A549 (cell line): ENCODE data around the gene AUTS2. TPM values are rescaled to one million over a fixed set of nuclear protein-coding genes. Genes with fewer than 3 reads are reported as not detected.

Experiments used
- ATAC-seq, 2 experiments: fragments of 200-7000 bp in 1 of 2; fragments of >200 bp in 1 of 2; cut with Nextera tagmentation in 1 of 2; cut with Tn5 transposase in 1 of 2; 3 replicates each; pipeline versions ENCODE4 v1.8.0 to v1.9.1; 2018 to 2020; ENCODE audit warnings: mild to moderate bottlenecking in 1 of 2, moderate library complexity in 1 of 2
- CTCF ChIA-PET: fragments of 300-600 bp; sonication (Branson Sonifier 250); formaldehyde crosslinking; extraction: SDS; loops from one replicate; lab custom pipeline; 2021; ENCODE audit warnings: antibody characterized with exemption, inconsistent platforms; lab: Yijun Ruan, JAX
- POLR2A ChIA-PET: fragments of 350-600 bp; formaldehyde crosslinking; extraction: SDS; loops from one replicate; lab custom pipeline; 2021; ENCODE audit warnings: antibody characterized with exemption, inconsistent platforms; lab: Yijun Ruan, JAX
- DNase-seq, 2 experiments: peaks; one replicate each; pipeline versions ENCODE4 v3.0.0 to v3.0.0-alpha.2; 2011 to 2016; ENCODE audit warnings: low read depth in 1 of 2, low spot score in 1 of 2
- FAIRE-seq: peaks from 2 replicates; lab custom pipeline; 2011; peaks lifted over from hg19 to GRCh38; lab: Jason Lieb, UNC
- H3K27ac ChIP-seq, 2 experiments: fragments of >200 bp; sonication (Bioruptor Twin); formaldehyde crosslinking; 3 replicates each; pipeline ENCODE4 v1.5.1; 2016 to 2017
- H3K4me1 ChIP-seq: fragments of >200 bp; sonication (Bioruptor Twin); formaldehyde crosslinking; 3 replicates; pipeline ENCODE4 v1.6.1; 2016
- H3K4me2 ChIP-seq: fragments of >200 bp; sonication (Bioruptor Twin); formaldehyde crosslinking; 3 replicates; pipeline ENCODE4 v1.6.1; 2016
- H3K4me3 ChIP-seq: fragments of >200 bp; sonication (Bioruptor Twin); formaldehyde crosslinking; 3 replicates; pipeline ENCODE4 v1.5.1; 2016
- H3K9me3 ChIP-seq: fragments of >200 bp; sonication (Bioruptor Twin); formaldehyde crosslinking; 3 replicates; pipeline ENCODE4 v1.6.1; 2016
- ATOH8 ChIP-seq: fragments of 250-450 bp; sonication (Bioruptor Pico); IDR thresholded peaks from 2 replicates; pipeline ENCODE4 v1.5.0; 2020; ENCODE audit warnings: low read depth, mild to moderate bottlenecking, moderate library complexity
- ELK1 ChIP-seq: fragments of 150-350 bp; IDR thresholded peaks from 2 replicates; pipeline ENCODE4 v1.6.1; 2014; ENCODE audit warnings: low read depth, mild to moderate bottlenecking, low read length
- ESRRA ChIP-seq: fragments of 150-350 bp; IDR thresholded peaks from 2 replicates; pipeline ENCODE4 v1.6.1; 2014; ENCODE audit warnings: mild to moderate bottlenecking, low read length, borderline replicate concordance
- FOSL2 ChIP-seq, 2 experiments: fragments of 450-650 bp in 1 of 2; fragments of >200 bp in 1 of 2; sonication (Bioruptor Twin) in 1 of 2; formaldehyde crosslinking; IDR thresholded peaks; 2 replicates each; pipeline versions ENCODE4 v1.5.0 to v1.6.1; 2016 to 2020; ENCODE audit warnings: mild to moderate bottlenecking in 1 of 2, moderate library complexity in 1 of 2
- FOXS1 ChIP-seq: fragments of 250-450 bp; sonication (Bioruptor Pico); IDR thresholded peaks from 2 replicates; pipeline ENCODE4 v1.5.0; 2020; ENCODE audit warnings: mild to moderate bottlenecking, moderate library complexity
- GATA3 ChIP-seq: IDR thresholded peaks from 2 replicates; pipeline ENCODE4 v1.6.1; 2012; ENCODE audit warnings: borderline replicate concordance
- HMGXB4 ChIP-seq: fragments of 250-450 bp; sonication (Bioruptor Pico); IDR thresholded peaks from 2 replicates; pipeline ENCODE4 v1.5.0; 2021; ENCODE audit warnings: mild to moderate bottlenecking, moderate library complexity, borderline replicate concordance
- JUN ChIP-seq, 2 experiments: fragments of >200 bp; sonication (Bioruptor Twin); formaldehyde crosslinking; IDR thresholded peaks; 2 replicates in 1 of 2; 3 replicates in 1 of 2; pipeline ENCODE4 v1.6.1; 2016 to 2017
- MAFK ChIP-seq: fragments of 450-650 bp; IDR thresholded peaks from 2 replicates; pipeline ENCODE4 v1.6.1; 2014; ENCODE audit not compliant: partially characterized antibody
- NFE2L2 ChIP-seq: fragments of 150-350 bp; conservative IDR thresholded peaks from 2 replicates; pipeline ENCODE4 v1.6.1; 2014; ENCODE audit warnings: low read length
- NR3C1 ChIP-seq: fragments of >200 bp; sonication (Bioruptor Twin); formaldehyde crosslinking; IDR thresholded peaks from 3 replicates; pipeline ENCODE4 v1.6.1; 2017
- PHF8 ChIP-seq: fragments of 200-600 bp; sonication (generic); IDR thresholded peaks from 2 replicates; pipeline ENCODE4 v1.6.1; 2016; ENCODE audit warnings: low read depth, mild to moderate bottlenecking, antibody characterized with exemption, moderate library complexity, borderline replicate concordance
- POLR2AphosphoS2 ChIP-seq: conservative IDR thresholded peaks from 2 replicates; pipeline ENCODE4 v1.6.1; 2012; ENCODE audit warnings: low read length, improper control_type of control experiment, inconsistent platforms
- RCOR1 ChIP-seq: fragments of 150-350 bp; IDR thresholded peaks from 2 replicates; pipeline ENCODE4 v1.6.1; 2014; ENCODE audit warnings: antibody characterized with exemption, low read length, low read depth
- REST ChIP-seq: fragments of 200-600 bp; sonication (generic); IDR thresholded peaks from 2 replicates; pipeline ENCODE4 v1.6.1; 2016; ENCODE audit warnings: antibody characterized with exemption, mild to moderate bottlenecking, moderate library complexity
- SMC3 ChIP-seq: fragments of >200 bp; sonication (Bioruptor Twin); formaldehyde crosslinking; IDR thresholded peaks from 3 replicates; pipeline ENCODE4 v1.6.1; 2018; ENCODE audit warnings: inconsistent platforms
- TFCP2L1 ChIP-seq: fragments of 250-450 bp; sonication (Bioruptor Pico); IDR thresholded peaks from 2 replicates; pipeline ENCODE4 v1.5.0; 2021; ENCODE audit warnings: mild to moderate bottlenecking
- TP53 ChIP-seq: fragments of 250-450 bp; sonication (Bioruptor Pico); IDR thresholded peaks from 2 replicates; pipeline ENCODE4 v1.5.0; 2021; ENCODE audit warnings: mild to moderate bottlenecking, moderate library complexity
- USF2 ChIP-seq: fragments of 450-650 bp; IDR thresholded peaks from 2 replicates; pipeline ENCODE4 v1.6.1; 2014; ENCODE audit warnings: antibody characterized with exemption
- WGBS: methylation state at CpG from one replicate; pipeline ENCODE4 v1.1.6; 2017; ENCODE audit errors: missing lambda C conversion rate; 5-methylcytosine and 5-hydroxymethylcytosine counted together
- polyA plus RNA-seq, 4 experiments: library from polyadenylated mRNA; depleted of rRNA in 3 of 4; stranded (reverse); fragments of >200 nt; fragmentation: RNase III in 1 of 4; extraction: RNeasy Plus Mini Kit Qiagen cat#74134 plus additional on column Dnase treatment in 1 of 4; gene quantifications; 2 replicates in 3 of 4; 3 replicates in 1 of 4; pipeline ENCODE4 v1.2.3, GENCODE V29; 2011 to 2017

The AUTS2 gene
- polyA plus RNA-seq, 2 of the 4 experiments (the other 2 are of a cell fraction), result 1.6 to 3.6 TPM

- TF ChIP-seq TFCP2L1 (no peak), FOSL2 (IDR thresholded peaks at IDR 0.05) (no peak), FOSL2 (CRISPR knock-in tag; IDR thresholded peaks at IDR 0.05) (peak; percentile 24; the same call in 1 of the 2 replicates), GATA3 (no peak)
- POLR2A ChIA-PET, result no interaction called here
- WGBS, result 43% methylated on average over 2 of the region's 2 CpGs
- Histone ChIP-seq H3K4me3 (no peak overlapping the region), H3K4me1 (peaks cover 10% of the 10 kb centered on the region; the same call in 2 of the 3 replicates), H3K9me3 (no peaks in the 10 kb centered on the region), H3K4me2 (no peak overlapping the region), H3K27ac (no peak overlapping the region)
- CTCF ChIA-PET, result no interaction called here
- DNase-seq (no peak), FAIRE-seq (no peak), ATAC-seq (no peak)
Observed at GRCh38 chr7:69703099-69703498, 104.8 kb downstream of the AUTS2 start.

GRCh38 chr7:69706070-69706469 is 107.8 kb downstream of the AUTS2 start:
- Histone ChIP-seq H3K4me1 (peaks cover 22% of the 10 kb centered on the region), H3K27ac (no peak overlapping the region), H3K9me3 (no peaks in the 10 kb centered on the region), H3K4me3 (no peak overlapping the region), H3K4me2 (no peak overlapping the region)
- DNase-seq (no peak), FAIRE-seq (no peak), ATAC-seq (no peak)
- POLR2A ChIA-PET, result no interaction called here
- WGBS, result 41% methylated on average over 2 of the region's 2 CpGs
- CTCF ChIA-PET, result interaction anchor here (0.5 kb wide), 1 partner anchor 1537 kb away, joined by 3 read pairs; no protein-coding TSS in a partner anchor
- TF ChIP-seq ESRRA (no peak), MAFK (no peak), USF2 (no peak), NFE2L2 (no peak), JUN (IDR thresholded peaks at IDR 0.05) (no peak), FOXS1 (no peak)

- no peak for TF ChIP-seq MAFK
- TF ChIP-seq ELK1, result no peak
- no peak for TF ChIP-seq USF2
- no peak for TF ChIP-seq PHF8
- TF ChIP-seq ATOH8 (CRISPR knock-in tag), result no peak
- TF ChIP-seq POLR2AphosphoS2, result no peak
Observed at GRCh38 chr7:69708857-69709256, 110.6 kb downstream of the AUTS2 start.

GRCh38 chr7:69710768-69711438 is 112.6 kb downstream of the AUTS2 start:
- no peak for DNase-seq
- ChIA-PET CTCF (no interaction called here), POLR2A (no interaction called here)
- 68% methylated on average over 5 of the region's 5 CpGs for WGBS
- Histone ChIP-seq H3K27ac (no peak overlapping the region), H3K9me3 (no peaks in the 10 kb centered on the region), H3K4me1 (peaks cover 18% of the 10 kb centered on the region), H3K4me3 (no peak overlapping the region), H3K4me2 (no peak overlapping the region)
- no peak for FAIRE-seq
- no peak for ATAC-seq
- TF ChIP-seq REST (no peak), RCOR1 (no peak), TP53 (CRISPR knock-in tag) (no peak), SMC3 (no peak), HMGXB4 (CRISPR knock-in tag) (no peak), NR3C1 (no peak)

More at GRCh38 chr7:69708857-69709256, 110.6 kb downstream of the AUTS2 start:
- Histone ChIP-seq H3K4me2 (peak overlapping the region; percentile 25; the same call in 2 of the 3 replicates), H3K27ac (no peak overlapping the region), H3K4me3 (no peak overlapping the region), H3K9me3 (no peaks in the 10 kb centered on the region), H3K4me1 (peaks cover 18% of the 10 kb centered on the region)
- DNase-seq, result peak; percentile 17 to 52
- ChIA-PET POLR2A (no interaction called here), CTCF (no interaction called here)
- peak; percentile 45 to 64; a peak in 4 of 6 replicates for ATAC-seq
- 63% methylated on average over 2 of the region's 2 CpGs for WGBS
- FAIRE-seq, result peak; percentile 70
